Tibial nerve (tissue), 4 donors: Measurements from ENCODE around the gene PHOX2A.

Experiments used
- EP300 ChIP-seq, 2 donors: sonication (generic); formaldehyde crosslinking; IDR thresholded peaks; one replicate each; pipeline ENCODE4 v1.6.1; 2017; ENCODE audit warnings: antibody characterized with exemption in 2 of 2, mild to moderate bottlenecking in 1 of 2
- POLR2A ChIP-seq, 2 donors: fragments of 450-650 bp; IDR thresholded peaks; one replicate each; pipeline ENCODE4 v1.6.1; 2017; ENCODE audit warnings: antibody characterized with exemption in 2 of 2, mild to moderate bottlenecking in 2 of 2, moderate library complexity in 2 of 2
- TF ChIP-seq, protein P1 (sequence below), 5 experiments: fragments of 200-600 bp in 3 of 5; fragments of 450-650 bp in 2 of 5; sonication (generic) in 3 of 5; IDR thresholded peaks; one replicate each; pipeline ENCODE4 v1.5.1; 2016 to 2019; ENCODE audit warnings: antibody characterized with exemption in 5 of 5, mild to moderate bottlenecking in 3 of 5, moderate library complexity in 2 of 5

- TF ChIP-seq POLR2A (IDR thresholded peaks at IDR 0.05) (no peak), EP300 (IDR thresholded peaks at IDR 0.05) (no peak)
- TF ChIP-seq, protein P1, sequence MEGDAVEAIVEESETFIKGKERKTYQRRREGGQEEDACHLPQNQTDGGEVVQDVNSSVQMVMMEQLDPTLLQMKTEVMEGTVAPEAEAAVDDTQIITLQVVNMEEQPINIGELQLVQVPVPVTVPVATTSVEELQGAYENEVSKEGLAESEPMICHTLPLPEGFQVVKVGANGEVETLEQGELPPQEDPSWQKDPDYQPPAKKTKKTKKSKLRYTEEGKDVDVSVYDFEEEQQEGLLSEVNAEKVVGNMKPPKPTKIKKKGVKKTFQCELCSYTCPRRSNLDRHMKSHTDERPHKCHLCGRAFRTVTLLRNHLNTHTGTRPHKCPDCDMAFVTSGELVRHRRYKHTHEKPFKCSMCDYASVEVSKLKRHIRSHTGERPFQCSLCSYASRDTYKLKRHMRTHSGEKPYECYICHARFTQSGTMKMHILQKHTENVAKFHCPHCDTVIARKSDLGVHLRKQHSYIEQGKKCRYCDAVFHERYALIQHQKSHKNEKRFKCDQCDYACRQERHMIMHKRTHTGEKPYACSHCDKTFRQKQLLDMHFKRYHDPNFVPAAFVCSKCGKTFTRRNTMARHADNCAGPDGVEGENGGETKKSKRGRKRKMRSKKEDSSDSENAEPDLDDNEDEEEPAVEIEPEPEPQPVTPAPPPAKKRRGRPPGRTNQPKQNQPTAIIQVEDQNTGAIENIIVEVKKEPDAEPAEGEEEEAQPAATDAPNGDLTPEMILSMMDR (IDR thresholded peaks at IDR 0.05), result no peak
Measured at GRCh38 chr11:72249961-72250360, 6.0 kb upstream of the PHOX2A start.
